Suprapubic skin (tissue), 4 donors: Measurements from ENCODE around the gene ZNF689.

ENCODE experiments used
- POLR2A ChIP-seq, 2 donors: fragments of 450-650 bp; IDR thresholded peaks; one replicate each; pipeline ENCODE4 v1.6.1; 2017; ENCODE audit warnings: antibody characterized with exemption in 2 of 2, mild to moderate bottlenecking in 2 of 2, moderate library complexity in 2 of 2
- POLR2AphosphoS5 ChIP-seq, 3 donors: sonication (generic); formaldehyde crosslinking; IDR thresholded peaks; one replicate each; pipeline ENCODE4 v1.6.1; 2017; ENCODE audit warnings: antibody characterized with exemption in 3 of 3
- TF ChIP-seq, protein P1 (sequence below), 2 donors: fragments of 200-600 bp in 1 of 2; fragments of 450-650 bp in 1 of 2; sonication (generic) in 1 of 2; IDR thresholded peaks; one replicate each; pipeline ENCODE4 v1.5.1; 2016 to 2019; ENCODE audit warnings: antibody characterized with exemption in 2 of 2, mild to moderate bottlenecking in 1 of 2, moderate library complexity in 1 of 2

DNA sequence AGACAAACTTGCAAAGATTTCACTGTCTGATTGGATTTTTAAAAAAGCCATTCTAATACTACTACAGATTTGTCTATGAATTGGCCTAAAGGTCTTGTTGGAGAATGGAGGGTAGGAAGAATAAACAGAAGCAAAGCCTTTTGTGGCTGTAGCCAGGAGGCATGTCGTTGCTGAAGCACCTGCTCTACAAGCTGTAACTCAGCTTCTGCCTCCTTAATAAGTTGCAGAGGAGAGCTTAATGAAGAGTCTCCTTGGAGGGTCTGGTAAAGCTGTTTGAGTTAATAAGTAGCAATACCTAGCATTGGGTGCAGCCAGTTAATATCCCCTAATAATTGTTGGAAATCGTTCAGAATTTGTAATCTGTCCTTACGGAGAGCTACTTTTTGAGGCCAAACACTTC lies 10.0 kb upstream of the ZNF689 start:
- TF ChIP-seq, protein P1, sequence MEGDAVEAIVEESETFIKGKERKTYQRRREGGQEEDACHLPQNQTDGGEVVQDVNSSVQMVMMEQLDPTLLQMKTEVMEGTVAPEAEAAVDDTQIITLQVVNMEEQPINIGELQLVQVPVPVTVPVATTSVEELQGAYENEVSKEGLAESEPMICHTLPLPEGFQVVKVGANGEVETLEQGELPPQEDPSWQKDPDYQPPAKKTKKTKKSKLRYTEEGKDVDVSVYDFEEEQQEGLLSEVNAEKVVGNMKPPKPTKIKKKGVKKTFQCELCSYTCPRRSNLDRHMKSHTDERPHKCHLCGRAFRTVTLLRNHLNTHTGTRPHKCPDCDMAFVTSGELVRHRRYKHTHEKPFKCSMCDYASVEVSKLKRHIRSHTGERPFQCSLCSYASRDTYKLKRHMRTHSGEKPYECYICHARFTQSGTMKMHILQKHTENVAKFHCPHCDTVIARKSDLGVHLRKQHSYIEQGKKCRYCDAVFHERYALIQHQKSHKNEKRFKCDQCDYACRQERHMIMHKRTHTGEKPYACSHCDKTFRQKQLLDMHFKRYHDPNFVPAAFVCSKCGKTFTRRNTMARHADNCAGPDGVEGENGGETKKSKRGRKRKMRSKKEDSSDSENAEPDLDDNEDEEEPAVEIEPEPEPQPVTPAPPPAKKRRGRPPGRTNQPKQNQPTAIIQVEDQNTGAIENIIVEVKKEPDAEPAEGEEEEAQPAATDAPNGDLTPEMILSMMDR (IDR thresholded peaks at IDR 0.05) = no peak
- TF ChIP-seq POLR2A (IDR thresholded peaks at IDR 0.05) (no peak), POLR2AphosphoS5 (IDR thresholded peaks at IDR 0.05) (no peak)
